Measurements from ENCODE around the gene MCRIP1.

Gene MCRIP1

GRCh38 chr17:81867991-81868673, 35.0 kb upstream of the MCRIP1 start:
- TF ChIP-seq POLR2A (IDR thresholded peaks at IDR 0.05; ENCODE audit: low read depth, low read length) (peak; percentile 42; the same call in 1 of the 2 replicates), TAF1 (IDR thresholded peaks at IDR 0.05; ENCODE audit: borderline replicate concordance, low read depth, low read length) (no peak)
- DNase-seq (ENCODE audit: insufficient read length) (no peak), FAIRE-seq (no peak)

GRCh38 chr17:81867170-81867990, 34.3 kb upstream of the MCRIP1 start:
- no peak for TF ChIP-seq TAF1 (IDR thresholded peaks at IDR 0.05; ENCODE audit: borderline replicate concordance, low read depth, low read length)
- TF ChIP-seq POLR2AphosphoS5 (IDR thresholded peaks at IDR 0.05; ENCODE audit: low read depth, low read length), result peak; percentile 69
- TF ChIP-seq POLR2A (IDR thresholded peaks at IDR 0.05; ENCODE audit: low read depth, low read length), result peak; percentile 15
- peak; percentile 21 for FAIRE-seq
- no peak for DNase-seq (ENCODE audit: insufficient read length)

GRCh38 chr17:81866440-81867169, 33.5 kb upstream of the MCRIP1 start:
- FAIRE-seq (no peak), DNase-seq (ENCODE audit: insufficient read length) (no peak)
- TF ChIP-seq POLR2AphosphoS5 (IDR thresholded peaks at IDR 0.05; ENCODE audit: low read depth, low read length), result peak; percentile 94
- TF ChIP-seq TAF1 (IDR thresholded peaks at IDR 0.05; ENCODE audit: borderline replicate concordance, low read depth, low read length), result no peak
- peak; percentile 77 for TF ChIP-seq POLR2A (IDR thresholded peaks at IDR 0.05; ENCODE audit: low read depth, low read length)

GRCh38 chr17:81865733-81866439, 32.8 kb upstream of the MCRIP1 start:
- no peak for DNase-seq (ENCODE audit: insufficient read length)
- TF ChIP-seq POLR2A (IDR thresholded peaks at IDR 0.05; ENCODE audit: low read depth, low read length), result peak; percentile 68
- TF ChIP-seq POLR2AphosphoS5 (IDR thresholded peaks at IDR 0.05; ENCODE audit: low read depth, low read length), result peak; percentile 77
- no peak for TF ChIP-seq TAF1 (IDR thresholded peaks at IDR 0.05; ENCODE audit: borderline replicate concordance, low read depth, low read length)
- FAIRE-seq, result no peak

GRCh38 chr17:81865358-81865732, 32.3 kb upstream of the MCRIP1 start:
- TF ChIP-seq POLR2A (IDR thresholded peaks at IDR 0.05; ENCODE audit: low read depth, low read length), result no peak; the same call in 1 of the 2 replicates
- TF ChIP-seq POLR2AphosphoS5 (IDR thresholded peaks at IDR 0.05; ENCODE audit: low read depth, low read length), result no peak
- TF ChIP-seq TAF1 (IDR thresholded peaks at IDR 0.05; ENCODE audit: borderline replicate concordance, low read depth, low read length), result no peak
- DNase-seq (ENCODE audit: insufficient read length) (no peak), FAIRE-seq (no peak)

GRCh38 chr17:81863833-81864768, 31.0 kb upstream of the MCRIP1 start:
- FAIRE-seq, result no peak
- TF ChIP-seq POLR2A (IDR thresholded peaks at IDR 0.05; ENCODE audit: low read depth, low read length) (peak; percentile 39; the same call in 1 of the 2 replicates), TAF1 (IDR thresholded peaks at IDR 0.05; ENCODE audit: borderline replicate concordance, low read depth, low read length) (no peak)
- DNase-seq (ENCODE audit: insufficient read length), result no peak

GRCh38 chr17:81863123-81863675, 30.1 kb upstream of the MCRIP1 start:
- TF ChIP-seq TAF1 (IDR thresholded peaks at IDR 0.05; ENCODE audit: borderline replicate concordance, low read depth, low read length) (no peak), POLR2AphosphoS5 (IDR thresholded peaks at IDR 0.05; ENCODE audit: low read depth, low read length) (no peak)
- DNase-seq (ENCODE audit: insufficient read length), result no peak
- FAIRE-seq, result no peak

GRCh38 chr17:81860756-81861568, 27.9 kb upstream of the MCRIP1 start:
- TF ChIP-seq TAF1 (IDR thresholded peaks at IDR 0.05; ENCODE audit: borderline replicate concordance, low read depth, low read length), result peak; percentile 73
- peak; percentile 85 for TF ChIP-seq POLR2A (IDR thresholded peaks at IDR 0.05; ENCODE audit: low read depth, low read length)
- peak; percentile 85 for TF ChIP-seq POLR2AphosphoS5 (IDR thresholded peaks at IDR 0.05; ENCODE audit: low read depth, low read length)
- FAIRE-seq (peak; percentile 98), DNase-seq (ENCODE audit: insufficient read length) (peak; percentile 100)

Measured in GM12892 (cell line).